ENCODE measurements around the gene SIL1. TPM values are rescaled to one million over a fixed set of nuclear protein-coding genes. Genes with fewer than 3 reads are reported as not detected.
A peak's percentile ranks its signal among the peaks of the same experiment; 100 is the strongest.

The SIL1 gene
- total RNA-seq, 1 donor from 2014 or later, result 66.6 TPM

GRCh38 chr5:138962614-138963370, 235.4 kb downstream of the SIL1 start:
- no peak for DNase-seq (ENCODE audit: low spot score)

DNA sequence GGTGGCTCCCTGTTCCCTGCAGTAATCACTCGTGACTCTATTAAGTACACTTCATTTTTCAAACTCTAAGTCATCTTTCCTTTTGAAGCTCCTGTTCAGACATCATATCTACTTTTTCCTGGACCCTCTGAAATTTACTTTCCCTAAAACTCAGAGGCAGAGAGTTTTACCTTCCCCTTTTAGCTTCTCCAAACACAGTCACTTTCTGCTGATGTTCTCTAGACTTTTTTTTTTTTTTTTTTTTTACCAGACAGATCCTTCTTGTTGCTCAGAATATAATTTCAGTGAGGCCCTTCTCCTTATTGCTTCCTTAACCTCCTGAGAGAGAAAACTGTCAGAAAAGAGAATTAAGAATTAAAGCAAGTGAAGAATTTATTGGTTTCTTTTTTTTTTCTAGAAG, 236.4 kb downstream of the SIL1 start:
- DNase-seq (ENCODE audit: low spot score), result no peak

DNA sequence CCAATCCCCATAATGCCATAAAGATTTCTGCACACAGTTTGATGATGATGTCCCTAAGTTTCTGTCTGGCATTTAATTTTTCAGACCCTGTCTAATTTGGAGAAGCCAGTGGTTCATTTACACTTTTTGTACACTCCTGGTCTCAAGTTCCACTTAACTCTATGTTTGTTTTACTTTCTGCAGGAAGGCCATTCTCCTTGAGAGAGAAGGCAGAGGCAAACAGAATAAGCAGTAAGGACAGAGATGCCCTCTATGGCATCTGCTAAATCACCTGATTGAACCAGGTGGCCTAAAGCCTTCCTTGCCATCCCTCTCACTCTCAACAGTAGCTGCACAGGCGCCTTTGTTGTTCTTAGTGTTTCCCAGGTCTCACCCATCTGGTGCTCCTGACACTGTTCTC, 236.9 kb downstream of the SIL1 start:
- DNase-seq (ENCODE audit: low spot score), result no peak

- peak; percentile 11 for DNase-seq (ENCODE audit: low spot score)
These were observed 237.9 kb downstream of the SIL1 start for GRCh38 chr5:138960145-138960692.

GRCh38 chr5:138956801-138957200, 241.4 kb downstream of the SIL1 start:
- DNase-seq (ENCODE audit: low spot score), result no peak

- DNase-seq (ENCODE audit: low spot score), result no peak
These were observed 242.4 kb downstream of the SIL1 start for GRCh38 chr5:138955671-138956295.

GRCh38 chr5:138955013-138955660, 243.0 kb downstream of the SIL1 start:
- peak; percentile 67 for DNase-seq (ENCODE audit: low spot score)

- DNase-seq (ENCODE audit: low spot score), result no peak
These were observed 243.7 kb downstream of the SIL1 start for GRCh38 chr5:138954257-138955012.

- no peak for DNase-seq (ENCODE audit: low spot score)
These were observed 244.5 kb downstream of the SIL1 start for GRCh38 chr5:138953387-138954256.

DNA sequence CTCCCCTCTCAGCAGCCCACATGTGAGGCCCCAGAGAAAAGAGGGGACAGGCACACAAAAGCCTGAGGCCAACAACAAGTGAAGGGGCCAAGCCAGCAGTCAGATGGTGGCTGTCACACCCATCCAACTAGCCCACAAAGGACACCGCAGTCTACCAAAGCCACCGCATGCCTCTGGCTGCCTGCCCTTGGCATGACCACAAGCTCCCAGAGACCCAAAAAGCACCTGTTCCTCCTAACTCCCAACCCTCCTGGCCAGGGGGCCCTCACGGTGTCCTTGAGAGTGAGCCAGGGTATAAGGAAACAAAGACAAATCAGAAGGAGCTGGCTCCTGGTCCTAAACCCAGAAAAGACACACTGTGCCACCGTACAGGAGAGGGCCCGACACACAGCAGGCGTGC, 245.2 kb downstream of the SIL1 start:
- no peak for DNase-seq (ENCODE audit: low spot score)

- no peak for DNase-seq (ENCODE audit: low spot score)
These were observed 246.0 kb downstream of the SIL1 start for GRCh38 chr5:138951986-138952735.

DNA sequence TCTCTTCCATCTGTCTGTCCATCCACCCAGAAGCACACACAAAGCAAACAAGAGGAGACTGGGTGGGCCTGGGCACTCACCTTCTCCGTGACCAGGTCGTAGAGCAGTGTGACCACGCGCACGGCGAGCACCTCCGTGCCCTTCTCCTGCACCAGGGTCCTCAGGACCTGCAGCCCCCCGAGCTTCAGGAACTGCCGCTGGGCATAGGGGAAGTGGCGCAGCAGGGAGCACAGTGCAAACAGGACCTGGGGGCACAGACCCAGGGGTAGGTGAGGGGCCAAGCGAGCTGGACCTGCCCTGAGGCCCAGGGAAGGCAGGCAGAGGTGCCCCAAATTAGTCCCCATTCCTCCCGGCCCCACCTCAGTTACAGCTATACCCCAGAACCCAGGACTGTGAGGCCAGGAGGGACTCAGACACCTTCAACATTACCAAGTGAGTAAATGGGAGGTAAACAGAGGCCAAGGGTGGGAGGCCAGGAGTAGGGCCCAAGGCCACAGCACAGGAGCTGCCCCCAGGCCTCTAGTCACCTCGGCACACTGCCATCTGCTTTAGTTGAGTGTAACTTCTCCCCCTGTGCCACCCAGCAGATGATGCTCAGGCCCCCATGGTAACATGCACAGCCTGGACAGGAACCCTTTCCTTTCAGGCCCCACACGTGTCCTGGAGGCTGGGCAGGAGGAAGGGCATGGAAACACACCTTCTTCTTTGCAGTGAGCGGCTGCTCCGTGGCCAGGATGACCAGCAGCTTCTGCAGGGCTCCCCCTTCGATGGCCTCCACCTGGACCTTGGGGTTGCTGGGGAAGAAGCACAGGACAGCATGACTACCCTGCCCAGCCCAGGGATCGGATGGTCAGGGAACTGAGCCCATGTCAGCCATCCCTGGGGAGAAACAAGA, 246.8 kb downstream of the SIL1 start:
- DNase-seq (ENCODE audit: low spot score), result no peak

DNA sequence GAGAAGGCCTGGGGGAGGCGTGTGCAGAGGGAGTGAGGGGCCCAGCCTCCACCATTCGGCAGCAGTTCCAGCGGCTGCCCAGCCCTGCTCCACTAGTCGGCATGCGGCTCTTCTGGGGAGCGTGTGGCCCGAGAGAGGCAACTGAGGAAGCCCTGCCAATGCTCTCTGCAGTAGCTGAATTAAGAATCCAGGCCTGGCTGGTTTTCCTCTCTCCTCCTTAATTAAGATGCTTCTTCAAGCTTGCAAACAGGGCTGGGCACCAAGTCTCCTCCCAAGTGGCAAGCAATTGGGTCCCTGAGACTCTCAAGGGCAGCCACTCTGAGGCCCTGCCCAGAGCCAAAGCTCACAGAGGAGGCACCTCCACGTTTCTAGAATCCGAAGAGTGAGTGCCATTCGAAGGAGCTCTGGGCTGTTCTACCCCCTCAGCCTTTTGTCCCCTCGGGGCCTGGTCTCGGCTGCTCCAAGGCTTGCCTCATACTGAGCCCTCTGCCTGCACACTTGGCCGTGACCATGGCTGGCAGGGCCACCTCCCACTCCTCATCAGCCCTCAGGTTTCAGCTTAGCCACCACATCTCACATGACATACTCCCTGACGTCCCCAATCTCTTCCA, 247.6 kb downstream of the SIL1 start:
- peak; percentile 85 for DNase-seq (ENCODE audit: low spot score)

- DNase-seq (ENCODE audit: low spot score), result no peak
These were observed 248.2 kb downstream of the SIL1 start for GRCh38 chr5:138949988-138950387.

DNA sequence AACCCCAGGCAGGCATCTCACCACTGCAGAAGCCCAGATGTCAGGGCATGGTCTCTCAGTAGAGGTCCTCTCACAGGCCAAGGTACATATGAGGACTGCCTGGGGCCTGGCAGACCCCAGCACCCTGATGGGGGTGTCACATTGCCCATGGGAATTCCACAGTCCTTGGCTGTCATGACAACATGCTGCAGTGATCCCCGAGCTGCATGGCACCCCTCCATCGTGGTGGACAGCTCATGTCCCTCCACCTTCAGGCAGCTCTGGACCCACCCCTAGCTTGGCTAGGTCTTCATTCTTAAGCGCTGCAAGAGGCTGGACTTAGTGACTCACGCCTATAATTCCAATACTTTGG, 249.0 kb downstream of the SIL1 start:
- no peak for DNase-seq (ENCODE audit: low spot score)

- DNase-seq (ENCODE audit: low spot score), result no peak
These were observed 249.5 kb downstream of the SIL1 start for GRCh38 chr5:138948471-138949222.

- no peak for DNase-seq (ENCODE audit: low spot score)
These were observed 250.4 kb downstream of the SIL1 start for GRCh38 chr5:138947780-138948179.

Measured in mesenteric fat pad (tissue), 1 donor.